Measurements from ENCODE around the gene DLEU7.

GRCh38 chr13:50842990-50843256, 569 bp downstream of the DLEU7 start:
- TF ChIP-seq CTCF (IDR thresholded peaks at IDR 0.05) = no peak
- no peak for TF ChIP-seq POLR2AphosphoS5 (IDR thresholded peaks at IDR 0.05)
- TF ChIP-seq POLR2A (IDR thresholded peaks at IDR 0.05) = no peak
